Subcutaneous adipose tissue (tissue), 4 donors: Measurements from ENCODE around the gene DDX43. TPM values are rescaled to one million over a fixed set of nuclear protein-coding genes. Genes with fewer than 3 reads are reported as not detected.

Experiments used
- total RNA-seq, 4 donors: library from RNA; depleted of rRNA; stranded (reverse); fragments of >200 nt; gene quantifications; one replicate each; pipeline ENCODE4 v1.1.0, GENCODE V29; 2016
- TF ChIP-seq, protein P1 (sequence below): fragments of 450-650 bp; IDR thresholded peaks from one replicate; pipeline ENCODE4 v1.5.1; 2016; ENCODE audit warnings: low read depth, mild to moderate bottlenecking, control low read depth, antibody characterized with exemption, moderate library complexity

The DDX43 gene
- total RNA-seq, 4 donors from 2014 or later, result 0.98 to 3.2 (median 2.2) TPM

DNA sequence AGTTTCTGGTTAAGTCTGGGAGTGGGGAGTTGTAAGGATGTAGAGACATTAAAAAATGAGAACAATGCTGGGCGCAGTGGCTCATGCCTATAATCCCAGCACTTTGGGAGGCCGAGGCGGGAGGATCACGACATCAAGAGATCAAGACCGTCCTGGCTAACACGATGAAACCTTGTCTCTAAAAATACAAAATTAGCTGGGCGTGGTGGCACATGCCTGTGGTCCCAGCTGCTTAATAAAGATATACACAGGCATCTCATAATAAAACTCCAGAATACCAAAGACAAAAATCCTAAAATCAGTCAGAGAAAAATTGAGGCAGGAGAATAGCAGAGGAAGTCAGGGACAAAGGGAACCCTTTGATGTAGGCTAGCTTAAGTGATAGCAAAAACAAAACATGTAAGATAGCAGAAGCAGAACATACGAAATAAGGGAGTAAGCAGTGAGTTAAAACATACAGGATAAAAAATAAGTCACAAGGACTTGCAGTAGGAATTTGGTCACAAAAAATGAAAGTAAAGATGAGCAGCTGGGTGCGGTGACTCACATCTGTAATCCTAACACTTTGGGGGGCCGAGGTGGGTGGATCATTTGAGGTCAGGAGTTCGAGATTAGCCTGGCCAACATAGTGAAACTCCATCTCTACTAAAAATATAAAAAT lies 23.6 kb downstream of the DDX43 start:
- TF ChIP-seq, protein P1, sequence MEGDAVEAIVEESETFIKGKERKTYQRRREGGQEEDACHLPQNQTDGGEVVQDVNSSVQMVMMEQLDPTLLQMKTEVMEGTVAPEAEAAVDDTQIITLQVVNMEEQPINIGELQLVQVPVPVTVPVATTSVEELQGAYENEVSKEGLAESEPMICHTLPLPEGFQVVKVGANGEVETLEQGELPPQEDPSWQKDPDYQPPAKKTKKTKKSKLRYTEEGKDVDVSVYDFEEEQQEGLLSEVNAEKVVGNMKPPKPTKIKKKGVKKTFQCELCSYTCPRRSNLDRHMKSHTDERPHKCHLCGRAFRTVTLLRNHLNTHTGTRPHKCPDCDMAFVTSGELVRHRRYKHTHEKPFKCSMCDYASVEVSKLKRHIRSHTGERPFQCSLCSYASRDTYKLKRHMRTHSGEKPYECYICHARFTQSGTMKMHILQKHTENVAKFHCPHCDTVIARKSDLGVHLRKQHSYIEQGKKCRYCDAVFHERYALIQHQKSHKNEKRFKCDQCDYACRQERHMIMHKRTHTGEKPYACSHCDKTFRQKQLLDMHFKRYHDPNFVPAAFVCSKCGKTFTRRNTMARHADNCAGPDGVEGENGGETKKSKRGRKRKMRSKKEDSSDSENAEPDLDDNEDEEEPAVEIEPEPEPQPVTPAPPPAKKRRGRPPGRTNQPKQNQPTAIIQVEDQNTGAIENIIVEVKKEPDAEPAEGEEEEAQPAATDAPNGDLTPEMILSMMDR, result no peak

DNA sequence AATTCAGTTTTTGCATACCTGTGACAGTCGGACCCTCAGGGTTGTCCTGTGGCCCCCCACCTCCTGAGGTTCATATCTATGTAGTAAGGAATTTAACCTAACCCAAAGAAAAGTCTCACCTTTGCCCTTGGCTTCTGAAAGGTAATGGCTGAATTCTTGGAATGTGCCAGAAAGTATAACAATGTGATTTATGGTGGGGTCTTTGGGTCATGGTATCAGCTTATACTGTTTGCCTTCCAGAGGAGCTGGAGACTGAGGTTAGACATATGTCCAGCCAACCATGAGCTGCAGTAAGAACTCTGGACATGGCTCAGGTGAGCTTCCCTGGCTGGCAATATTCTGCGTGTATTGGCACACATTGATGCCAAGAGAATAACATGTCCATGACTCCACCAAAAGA lies 26.9 kb downstream of the DDX43 start:
- TF ChIP-seq, protein P1, result no peak

DNA sequence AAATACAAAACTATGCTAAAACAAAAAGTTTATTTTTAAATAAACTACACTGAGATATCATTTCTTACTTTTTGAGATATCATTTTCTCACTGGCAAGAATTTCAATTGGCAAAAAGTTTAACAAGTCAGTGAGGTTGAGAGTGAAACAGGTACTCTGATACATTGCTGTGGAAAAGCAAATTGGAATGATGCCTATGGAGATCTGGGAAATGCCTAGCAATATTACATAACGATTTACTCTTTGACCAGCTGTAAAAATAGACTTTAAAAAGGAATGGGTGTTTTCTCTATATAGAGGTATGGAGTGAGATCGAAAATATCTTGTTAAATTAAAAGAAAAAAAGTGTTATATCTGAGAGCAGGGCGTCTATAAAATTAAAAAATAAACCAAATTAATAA lies 40.6 kb downstream of the DDX43 start:
- TF ChIP-seq, protein P1, result no peak

DNA sequence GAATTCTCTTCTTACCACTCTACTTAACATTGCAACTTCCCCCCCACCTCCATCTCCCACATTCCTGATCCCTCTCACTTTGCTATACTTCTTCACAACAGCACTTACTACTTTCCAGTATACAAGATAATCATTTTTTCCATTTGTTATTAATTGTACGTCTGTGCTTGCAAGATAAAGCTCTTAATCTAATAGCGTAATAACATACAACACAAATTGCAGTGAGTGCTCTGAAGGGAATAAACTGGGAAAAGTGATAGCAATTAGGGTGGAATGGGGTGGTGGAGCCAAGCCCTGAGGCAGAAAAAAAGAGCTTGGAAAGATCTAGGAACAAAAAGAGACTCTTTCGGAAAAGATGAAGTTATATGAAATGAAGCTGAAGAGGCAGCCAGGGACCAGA lies 48.9 kb downstream of the DDX43 start:
- TF ChIP-seq, protein P1, result no peak

DNA sequence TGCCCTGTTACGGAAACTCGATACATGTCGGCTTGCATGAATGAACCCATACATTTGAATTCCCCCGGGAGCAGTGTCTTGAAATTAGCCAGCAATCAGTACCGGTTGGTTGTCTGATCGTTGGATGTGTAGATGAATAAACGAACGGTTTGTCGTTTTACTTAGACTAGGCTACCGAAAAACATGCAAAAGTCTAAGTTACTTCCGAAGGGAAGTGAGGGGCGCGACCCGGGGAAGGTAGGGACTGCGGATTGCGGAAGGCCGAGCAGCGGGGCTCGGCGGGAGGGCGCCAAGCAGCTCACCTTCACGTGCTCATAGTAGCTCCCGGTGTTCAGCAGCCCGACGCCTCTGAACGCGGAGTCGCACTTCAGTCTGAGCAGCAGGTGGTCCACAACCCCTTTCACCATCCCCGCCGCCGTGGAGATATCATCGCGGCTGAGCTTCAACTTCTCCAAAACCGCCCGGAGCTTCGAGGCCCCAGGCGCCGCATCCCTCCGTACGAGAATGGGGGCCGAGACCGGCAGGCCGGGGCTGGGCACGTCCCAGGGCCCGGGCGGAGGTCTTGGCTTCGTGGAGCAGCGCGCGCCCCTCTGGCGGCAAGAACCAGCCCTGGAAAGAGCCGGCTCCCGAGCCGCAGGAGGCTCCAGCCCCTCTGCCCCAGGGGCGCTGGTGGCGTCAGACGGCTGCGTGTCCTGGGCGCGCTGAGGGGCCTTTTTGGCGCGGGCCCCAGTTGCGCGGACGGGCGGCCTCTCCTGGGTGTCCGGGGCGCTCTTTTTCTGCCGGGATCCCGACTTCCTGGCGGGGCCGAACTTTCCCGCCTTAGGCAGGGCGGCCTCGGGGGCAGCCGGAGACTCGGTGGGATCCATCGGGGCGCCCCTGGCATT lies 56.8 kb downstream of the DDX43 start:
- TF ChIP-seq, protein P1, result no peak

DNA sequence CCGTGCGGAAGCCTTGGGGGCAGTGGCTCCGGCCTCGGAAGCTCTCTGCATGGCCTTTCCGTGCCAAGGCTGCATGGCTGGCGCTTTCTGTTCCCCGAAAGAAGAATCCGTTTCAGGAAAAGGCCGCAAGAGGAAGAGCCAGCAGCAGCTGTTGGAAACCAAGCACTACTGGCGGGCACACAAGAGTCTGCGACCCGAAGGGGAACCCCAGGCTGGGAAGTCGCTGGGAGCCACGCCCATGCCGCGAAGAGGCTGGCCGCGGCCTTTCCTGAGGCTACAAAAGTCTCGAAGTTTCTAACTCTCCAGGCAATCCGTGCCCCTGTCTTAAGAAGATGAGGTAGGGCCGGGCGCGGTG lies 57.5 kb downstream of the DDX43 start, which contains the start of gene CGAS:
TSS of gene CGAS (minus strand) at position 191 of the 355 bp plus-strand sequence. CDS start at position 75, 116 bp downstream.
- TF ChIP-seq, protein P1, result no peak
